Testis (tissue), 3 donors: ENCODE measurements around the gene METTL23. TPM values are rescaled to one million over a fixed set of nuclear protein-coding genes. Genes with fewer than 3 reads are reported as not detected.

Experiments
- DNase-seq: peaks from one replicate; pipeline ENCODE4 v3.0.0-alpha.2; 2019
- H3K27ac ChIP-seq, 2 donors: fragments of 200-600 bp; sonication (generic); one replicate each; pipeline ENCODE4 v1.5.1; 2019
- H3K27me3 ChIP-seq: fragments of 200-600 bp; sonication (generic); one replicate; pipeline ENCODE4 v1.5.1; 2019
- H3K36me3 ChIP-seq: fragments of 200-600 bp; sonication (generic); one replicate; pipeline ENCODE4 v1.5.1; 2017; ENCODE audit warnings: low read depth; ENCODE audit errors: missing control alignments
- H3K4me1 ChIP-seq: fragments of 200-600 bp; sonication (generic); one replicate; pipeline ENCODE4 v1.5.1; 2019
- H3K4me3 ChIP-seq, 2 donors: fragments of 200-600 bp; sonication (generic); one replicate each; pipeline ENCODE4 v1.5.1; 2017 to 2019
- H3K9me3 ChIP-seq: fragments of 200-600 bp; sonication (generic); one replicate; pipeline ENCODE4 v1.5.1; 2017
- POLR2A ChIP-seq: fragments of 450-650 bp; IDR thresholded peaks from one replicate; pipeline ENCODE4 v1.6.1; 2017; ENCODE audit warnings: antibody characterized with exemption, mild to moderate bottlenecking, moderate library complexity
- WGBS, 2 donors: methylation state at CpG; one replicate each; pipeline ENCODE4 v1.1.5; 2018; 5-methylcytosine and 5-hydroxymethylcytosine counted together
- intact Hi-C: fragments of 100-400 bp; cut with DNase I; formaldehyde crosslinking; loops from one replicate; pipeline ENCODE4 v1.15.1; 2023; ENCODE audit warnings: low total_unique reads
- polyA plus RNA-seq: library from polyadenylated mRNA; stranded (reverse); fragments of 350-450 nt; fragmentation: Illumina TruSeq; extraction: RNeasy Lipid Tissue Mini Kit (QIAGEN cat#74804); gene quantifications from one replicate; pipeline ENCODE4 v1.2.3, GENCODE V29; 2014; ENCODE audit warnings: low read depth, low replicate concordance; ENCODE audit not compliant: insufficient read depth
- total RNA-seq, 2 donors: library from RNA; depleted of rRNA; stranded (reverse); fragments of >200 nt; gene quantifications; one replicate each; pipeline ENCODE4 v1.2.3, GENCODE V29; 2016
- TF ChIP-seq, protein P1 (sequence below), 3 experiments: fragments of 450-650 bp in 2 of 3; fragments of 200-600 bp in 1 of 3; sonication (generic) in 1 of 3; IDR thresholded peaks; one replicate each; pipeline ENCODE4 v1.5.1; 2016 to 2019; ENCODE audit warnings: antibody characterized with exemption in 3 of 3, mild to moderate bottlenecking in 2 of 3, moderate library complexity in 1 of 3

The METTL23 gene
- total and polyA plus RNA-seq, 3 donors from 2014 or later: 37.5 to 122 (median 45.3) TPM

- H3K27ac ChIP-seq: peak overlapping the region; percentile 59 to 70
- peak; percentile 87 for DNase-seq
- 40 to 53% methylated on average over 14 to 16 of the region's 16 CpGs for WGBS, 2 donors
- no peaks in the 10 kb centered on the region for H3K27me3 ChIP-seq
- H3K4me1 ChIP-seq: peaks cover 45% of the 10 kb centered on the region
- intact Hi-C loops: no loop called here
- no peaks in the 10 kb centered on the region for H3K9me3 ChIP-seq
- H3K36me3 ChIP-seq: no peaks in the 10 kb centered on the region
- TF ChIP-seq, protein P1, sequence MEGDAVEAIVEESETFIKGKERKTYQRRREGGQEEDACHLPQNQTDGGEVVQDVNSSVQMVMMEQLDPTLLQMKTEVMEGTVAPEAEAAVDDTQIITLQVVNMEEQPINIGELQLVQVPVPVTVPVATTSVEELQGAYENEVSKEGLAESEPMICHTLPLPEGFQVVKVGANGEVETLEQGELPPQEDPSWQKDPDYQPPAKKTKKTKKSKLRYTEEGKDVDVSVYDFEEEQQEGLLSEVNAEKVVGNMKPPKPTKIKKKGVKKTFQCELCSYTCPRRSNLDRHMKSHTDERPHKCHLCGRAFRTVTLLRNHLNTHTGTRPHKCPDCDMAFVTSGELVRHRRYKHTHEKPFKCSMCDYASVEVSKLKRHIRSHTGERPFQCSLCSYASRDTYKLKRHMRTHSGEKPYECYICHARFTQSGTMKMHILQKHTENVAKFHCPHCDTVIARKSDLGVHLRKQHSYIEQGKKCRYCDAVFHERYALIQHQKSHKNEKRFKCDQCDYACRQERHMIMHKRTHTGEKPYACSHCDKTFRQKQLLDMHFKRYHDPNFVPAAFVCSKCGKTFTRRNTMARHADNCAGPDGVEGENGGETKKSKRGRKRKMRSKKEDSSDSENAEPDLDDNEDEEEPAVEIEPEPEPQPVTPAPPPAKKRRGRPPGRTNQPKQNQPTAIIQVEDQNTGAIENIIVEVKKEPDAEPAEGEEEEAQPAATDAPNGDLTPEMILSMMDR (IDR thresholded peaks at IDR 0.05): peak; percentile 74 to 77 (median 77)
- TF ChIP-seq POLR2A: no peak
- H3K4me3 ChIP-seq: no peak overlapping the region
Measured at GRCh38 chr17:76681222-76682137, 45.2 kb upstream of the METTL23 start.

DNA sequence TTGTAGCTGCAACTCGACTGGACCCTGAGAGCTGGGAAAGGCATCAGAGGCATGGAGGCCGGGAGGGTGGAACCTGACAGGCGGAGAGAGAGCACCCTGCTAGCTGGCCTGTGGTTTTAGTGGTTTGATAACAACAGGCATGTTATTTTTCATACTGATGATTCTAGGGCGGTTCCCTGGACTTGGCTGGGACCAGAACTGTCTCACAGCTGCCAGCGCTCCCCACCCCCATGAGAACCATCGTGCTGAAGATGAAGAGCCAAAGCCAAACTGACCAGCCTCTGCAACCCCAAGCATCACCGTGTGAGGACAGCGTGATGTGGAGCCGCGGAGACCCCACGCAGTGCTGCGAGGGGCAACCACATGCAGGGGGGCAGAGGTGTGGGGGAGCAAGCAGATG, 44.3 kb upstream of the METTL23 start:
- H3K4me3 ChIP-seq: no peak overlapping the region
- no peaks in the 10 kb centered on the region for H3K27me3 ChIP-seq
- no peaks in the 10 kb centered on the region for H3K36me3 ChIP-seq
- intact Hi-C loops: no loop called here
- peaks cover 53% of the 10 kb centered on the region for H3K4me1 ChIP-seq
- H3K9me3 ChIP-seq: no peaks in the 10 kb centered on the region
- whole genome bisulfite sequencing, 2 donors: 56 to 72% methylated on average over 12 of the region's 12 CpGs
- no peak for DNase-seq
- TF ChIP-seq, protein P1 (IDR thresholded peaks at IDR 0.05): no peak
- TF ChIP-seq POLR2A: no peak
- peak overlapping the region; percentile 59 to 70 for H3K27ac ChIP-seq

- no peak for DNase-seq
- H3K4me3 ChIP-seq: no peak overlapping the region
- no peak for TF ChIP-seq POLR2A
- TF ChIP-seq, protein P1 (IDR thresholded peaks at IDR 0.05): no peak
- intact Hi-C loops: no loop called here
- no peaks in the 10 kb centered on the region for H3K27me3 ChIP-seq
- 63 to 71% methylated on average over 9 to 18 of the region's 18 CpGs for WGBS, 2 donors
- no peaks in the 10 kb centered on the region for H3K9me3 ChIP-seq
- H3K36me3 ChIP-seq: no peaks in the 10 kb centered on the region
- H3K4me1 ChIP-seq: peaks cover 62% of the 10 kb centered on the region
- peak overlapping the region; percentile 59 to 70 for H3K27ac ChIP-seq
Measured at GRCh38 chr17:76683011-76683755, 43.5 kb upstream of the METTL23 start.

GRCh38 chr17:76683921-76684745, 42.5 kb upstream of the METTL23 start:
- no peaks in the 10 kb centered on the region for H3K9me3 ChIP-seq
- H3K36me3 ChIP-seq: no peaks in the 10 kb centered on the region
- intact Hi-C loops: no loop called here
- peaks cover 70% of the 10 kb centered on the region for H3K4me1 ChIP-seq
- H3K27ac ChIP-seq: peak overlapping the region in 1 of 2 donors; percentile 92
- no peak for DNase-seq
- no peaks in the 10 kb centered on the region for H3K27me3 ChIP-seq
- TF ChIP-seq, protein P1 (IDR thresholded peaks at IDR 0.05): no peak
- no peak for TF ChIP-seq POLR2A
- no peak overlapping the region for H3K4me3 ChIP-seq
- 81 to 86% methylated on average over 22 to 25 of the region's 25 CpGs for WGBS, 2 donors
